Ovary (tissue), 3 donors: Measurements from ENCODE around the gene TWNK.
A peak's percentile ranks its signal among the peaks of the same experiment; 100 is the strongest.

Experiments used
- CTCF ChIP-seq, 3 donors: fragments of 450-650 bp in 2 of 3; fragments of 200-600 bp in 1 of 3; IDR thresholded peaks; one replicate each; pipeline versions ENCODE4 v1.5.1 to v1.8.0; 2016 to 2022; ENCODE audit warnings: antibody characterized with exemption in 3 of 3, mild to moderate bottlenecking in 1 of 3
- EP300 ChIP-seq: sonication (generic); formaldehyde crosslinking; IDR thresholded peaks from one replicate; pipeline ENCODE4 v1.6.1; 2017; ENCODE audit warnings: antibody characterized with exemption
- POLR2A ChIP-seq: fragments of 450-650 bp; IDR thresholded peaks from one replicate; pipeline ENCODE4 v1.6.1; 2017; ENCODE audit warnings: antibody characterized with exemption, mild to moderate bottlenecking, moderate library complexity
- donor health status: DM: no; HTN: no; CAD: no.

- peak; percentile 47 to 73 (median 67) for TF ChIP-seq CTCF (IDR thresholded peaks at IDR 0.05)
- TF ChIP-seq POLR2A: no peak
- no peak for TF ChIP-seq EP300
Measured at GRCh38 chr10:100969187-100970075, 17.9 kb upstream of the TWNK start, which contains the start of gene SEMA4G.
